ENCODE data around the gene NUP153.

DNA sequence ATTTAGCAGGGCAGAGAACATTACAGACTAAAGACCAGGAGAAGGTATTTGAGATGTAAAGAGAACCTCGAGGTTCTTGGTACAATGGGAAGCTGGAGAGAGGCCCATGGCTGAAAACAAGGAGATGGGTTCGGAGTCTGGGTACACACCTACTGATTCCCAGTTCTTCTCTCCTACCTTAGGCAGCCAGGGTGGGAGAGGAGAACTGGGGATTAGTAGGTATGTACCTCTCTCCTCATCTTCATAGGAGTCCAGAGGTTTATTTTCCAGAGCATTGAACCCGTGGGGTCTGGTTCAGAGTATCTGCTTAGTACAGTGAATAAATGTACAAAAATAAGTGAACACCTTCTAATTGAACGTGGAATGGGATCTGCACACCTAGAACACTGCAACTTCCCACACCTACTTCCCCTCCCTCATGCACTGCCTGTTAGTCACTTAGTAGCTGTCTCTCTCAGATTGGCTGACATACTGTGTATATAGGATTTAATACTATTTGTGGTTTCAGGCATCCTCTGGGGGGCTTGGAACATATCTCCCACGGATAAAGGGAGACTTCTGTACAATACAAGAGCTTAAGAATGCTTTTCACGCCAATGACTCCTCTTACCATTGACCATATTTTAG lies 23.5 kb upstream of the NUP153 start:
- TF ChIP-seq, protein P1, sequence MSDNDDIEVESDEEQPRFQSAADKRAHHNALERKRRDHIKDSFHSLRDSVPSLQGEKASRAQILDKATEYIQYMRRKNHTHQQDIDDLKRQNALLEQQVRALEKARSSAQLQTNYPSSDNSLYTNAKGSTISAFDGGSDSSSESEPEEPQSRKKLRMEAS (IDR thresholded peaks at IDR 0.05; ENCODE audit: low read depth, low read length) = no peak
- TF ChIP-seq, protein P2, sequence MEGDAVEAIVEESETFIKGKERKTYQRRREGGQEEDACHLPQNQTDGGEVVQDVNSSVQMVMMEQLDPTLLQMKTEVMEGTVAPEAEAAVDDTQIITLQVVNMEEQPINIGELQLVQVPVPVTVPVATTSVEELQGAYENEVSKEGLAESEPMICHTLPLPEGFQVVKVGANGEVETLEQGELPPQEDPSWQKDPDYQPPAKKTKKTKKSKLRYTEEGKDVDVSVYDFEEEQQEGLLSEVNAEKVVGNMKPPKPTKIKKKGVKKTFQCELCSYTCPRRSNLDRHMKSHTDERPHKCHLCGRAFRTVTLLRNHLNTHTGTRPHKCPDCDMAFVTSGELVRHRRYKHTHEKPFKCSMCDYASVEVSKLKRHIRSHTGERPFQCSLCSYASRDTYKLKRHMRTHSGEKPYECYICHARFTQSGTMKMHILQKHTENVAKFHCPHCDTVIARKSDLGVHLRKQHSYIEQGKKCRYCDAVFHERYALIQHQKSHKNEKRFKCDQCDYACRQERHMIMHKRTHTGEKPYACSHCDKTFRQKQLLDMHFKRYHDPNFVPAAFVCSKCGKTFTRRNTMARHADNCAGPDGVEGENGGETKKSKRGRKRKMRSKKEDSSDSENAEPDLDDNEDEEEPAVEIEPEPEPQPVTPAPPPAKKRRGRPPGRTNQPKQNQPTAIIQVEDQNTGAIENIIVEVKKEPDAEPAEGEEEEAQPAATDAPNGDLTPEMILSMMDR (IDR thresholded peaks at IDR 0.05; ENCODE audit: low read depth, low read length) = no peak
- TF ChIP-seq POLR2A (IDR thresholded peaks at IDR 0.05; ENCODE audit: extremely low read depth, insufficient read length) (no peak), MYC (IDR thresholded peaks at IDR 0.05; ENCODE audit: low read depth, low read length) (no peak)

All from NB4 (cell line).